Mucosa of descending colon (tissue), 3 donors: ENCODE data around the gene SH3BP2. TPM values are rescaled to one million over a fixed set of nuclear protein-coding genes. Genes with fewer than 3 reads are reported as not detected.

ENCODE experiments used
- ATAC-seq: fragments of 200-7000 bp; cut with Tn5 transposase; one replicate; pipeline ENCODE4 v1.9.1; 2020; ENCODE audit warnings: mild to moderate bottlenecking, moderate library complexity
- DNase-seq, 3 donors: peaks; one replicate each; pipeline ENCODE4 v3.0.0-alpha.2; 2020
- H3K36me3 ChIP-seq: fragments of 200-600 bp; one replicate; pipeline ENCODE4 v1.8.0; 2021; ENCODE audit warnings: low read depth, mild to moderate bottlenecking
- H3K4me1 ChIP-seq: fragments of 200-600 bp; one replicate; pipeline ENCODE4 v1.8.0; 2021; ENCODE audit warnings: low read depth, mild to moderate bottlenecking
- H3K4me3 ChIP-seq: fragments of 200-600 bp; one replicate; pipeline ENCODE4 v1.8.0; 2021; ENCODE audit warnings: mild to moderate bottlenecking
- H3K9me3 ChIP-seq: fragments of 200-600 bp; one replicate; pipeline ENCODE4 v1.8.0; 2021; ENCODE audit warnings: mild to moderate bottlenecking
- CTCF ChIP-seq: fragments of 200-600 bp; IDR thresholded peaks from one replicate; pipeline ENCODE4 v1.8.0; 2022; ENCODE audit warnings: antibody characterized with exemption, mild to moderate bottlenecking
- intact Hi-C, 2 donors: fragments of 100-400 bp; cut with DNase I in 1 of 2; cut with micrococcal nuclease in 1 of 2; formaldehyde crosslinking; loops; one replicate each; pipeline versions ENCODE4 v1.11.0 to v1.11.1; 2022; cut with DNase I, micrococcal nuclease
- total RNA-seq, 3 donors: library from RNA; stranded (reverse); fragmentation: NEBNext Ultra II Directional in 2 of 3; extraction: Animal tissue kit (Norgen Biotek cat#: 25700) in 2 of 3; gene quantifications; one replicate each; pipeline versions ENCODE4 v1.2.1 to v1.2.4, GENCODE V29; 2021 to 2023
- donor health status: DM: no; HTN: no; CAD: no; lungs with moderate emphysema.
- donor health status: DM: no; HTN: no; CAD: no.
- donor health status: DM: no; HTN: yes; CAD: no.

SH3BP2 gene
- total RNA-seq, 3 donors from 2014 or later = 48.1 to 75.3 (median 73.0) TPM

- intact Hi-C loops = no loop called here
- no peak for DNase-seq
- ATAC-seq = no peak
- no peak for TF ChIP-seq CTCF
- Histone ChIP-seq H3K36me3 (no peaks in the 10 kb centered on the region), H3K4me1 (peaks cover 62% of the 10 kb centered on the region), H3K4me3 (no peak overlapping the region), H3K9me3 (no peaks in the 10 kb centered on the region)
Measured at GRCh38 chr4:2855584-2855983, 62.7 kb downstream of the SH3BP2 start.

DNA sequence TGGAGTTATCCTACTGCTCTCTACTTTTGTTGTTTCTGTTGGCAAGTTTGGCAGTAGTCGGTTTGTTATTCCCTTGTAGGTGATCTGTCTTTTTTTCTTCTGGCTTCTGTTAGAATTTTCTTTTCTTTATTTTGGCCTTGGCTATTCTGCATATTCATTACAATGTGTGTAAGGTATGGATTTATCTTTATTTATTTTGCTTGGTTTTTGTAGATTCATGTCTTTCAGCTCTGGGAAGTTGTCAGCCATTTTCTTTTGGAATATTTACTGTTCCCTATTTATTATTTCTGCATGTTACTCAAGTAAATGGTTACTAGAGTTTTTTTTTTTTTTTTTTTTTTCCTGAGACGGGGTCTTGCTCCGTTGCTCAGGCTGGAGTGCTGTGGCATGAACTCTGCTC, 63.4 kb downstream of the SH3BP2 start:
- no peak overlapping the region for H3K4me3 ChIP-seq
- no peaks in the 10 kb centered on the region for H3K9me3 ChIP-seq
- no peak for ATAC-seq
- no peak for TF ChIP-seq CTCF
- peaks cover 64% of the 10 kb centered on the region for H3K4me1 ChIP-seq
- no peaks in the 10 kb centered on the region for H3K36me3 ChIP-seq
- DNase-seq = no peak
- intact Hi-C loops = no loop called here

- DNase-seq (peak in 1 of 3 donors; percentile 17), ATAC-seq (peak; percentile 42)
- no peaks in the 10 kb centered on the region for H3K36me3 ChIP-seq
- H3K4me3 ChIP-seq = no peak overlapping the region
- peaks cover 67% of the 10 kb centered on the region for H3K4me1 ChIP-seq
- intact Hi-C loops = no loop called here
- TF ChIP-seq CTCF = no peak
- no peaks in the 10 kb centered on the region for H3K9me3 ChIP-seq
Measured at GRCh38 chr4:2857349-2857927, 64.6 kb downstream of the SH3BP2 start.

DNA sequence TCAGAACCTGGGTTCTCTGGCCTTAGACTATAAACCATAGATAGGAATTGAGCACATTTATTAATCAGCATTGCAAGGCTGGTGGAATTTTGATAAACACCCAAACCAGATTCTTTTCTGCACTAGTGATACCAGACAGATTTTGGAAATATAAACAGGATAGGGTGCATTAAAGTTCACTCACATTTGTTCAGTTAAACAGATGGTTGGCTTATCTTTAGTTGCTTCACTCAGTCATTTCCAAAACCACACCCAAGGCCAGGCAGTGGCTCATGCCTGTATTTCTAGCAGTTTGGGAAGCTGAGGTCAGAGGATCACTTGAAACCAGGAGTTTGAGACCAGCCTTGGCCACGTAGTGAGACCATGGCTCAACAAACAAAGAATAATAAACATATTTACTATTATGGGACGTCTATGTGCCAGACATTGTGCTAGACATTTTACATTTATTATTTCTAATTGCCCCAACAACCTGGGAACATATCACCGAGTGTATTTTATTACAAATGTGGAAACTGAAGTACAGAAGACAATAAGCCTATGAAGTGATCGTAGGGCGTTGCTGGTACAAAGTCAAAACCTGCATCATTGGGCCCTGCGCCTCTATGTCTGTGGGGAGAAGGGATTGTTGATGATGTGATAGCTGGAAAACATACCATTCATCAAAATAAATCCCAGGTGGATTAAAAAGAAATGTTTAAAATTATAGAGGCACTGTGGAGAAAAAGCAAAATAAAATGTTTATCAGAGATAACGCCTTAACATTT, 65.7 kb downstream of the SH3BP2 start:
- no peaks in the 10 kb centered on the region for H3K36me3 ChIP-seq
- H3K4me3 ChIP-seq = no peak overlapping the region
- ATAC-seq (peak; percentile 74), DNase-seq (peak in 1 of 3 donors; percentile 51)
- no peak for TF ChIP-seq CTCF
- H3K4me1 ChIP-seq = peaks cover 67% of the 10 kb centered on the region
- intact Hi-C loops = no loop called here
- H3K9me3 ChIP-seq = no peaks in the 10 kb centered on the region

- TF ChIP-seq CTCF = no peak
- Histone ChIP-seq H3K4me1 (peaks cover 73% of the 10 kb centered on the region), H3K9me3 (no peaks in the 10 kb centered on the region), H3K4me3 (no peak overlapping the region), H3K36me3 (no peaks in the 10 kb centered on the region)
- no peak for ATAC-seq
- intact Hi-C loops = no loop called here
- DNase-seq = no peak
Measured at GRCh38 chr4:2859514-2859913, 66.6 kb downstream of the SH3BP2 start.
